Cardiac septum (tissue), 1 donor: ENCODE results near the gene AGT. TPM values are rescaled to one million over a fixed set of nuclear protein-coding genes. Genes with fewer than 3 reads are reported as not detected.
"Not testable (repeated sequence)": the region's sequence is repeated elsewhere in the genome, so short reads cannot be mapped to it uniquely, and the experiment has no call there.

Experiments used
- DNase-seq: peaks from one replicate; pipeline ENCODE4 v3.0.0-alpha.2; 2020; ENCODE audit warnings: low spot score
- intact Hi-C: fragments of 100-400 bp; cut with DNase I; formaldehyde crosslinking; loops from one replicate; pipeline ENCODE4 v1.14.0; 2022
- total RNA-seq: library from RNA; stranded (reverse); fragmentation: NEBNext Ultra II Directional; extraction: Animal tissue kit (Norgen Biotek cat#: 25700); gene quantifications from one replicate; pipeline ENCODE4 v1.2.1, GENCODE V29; 2021
- donor health status: DM: no; HTN: no; CAD: no.

The AGT gene
- total RNA-seq, 1 donor from 2014 or later: 71.0 TPM

DNA sequence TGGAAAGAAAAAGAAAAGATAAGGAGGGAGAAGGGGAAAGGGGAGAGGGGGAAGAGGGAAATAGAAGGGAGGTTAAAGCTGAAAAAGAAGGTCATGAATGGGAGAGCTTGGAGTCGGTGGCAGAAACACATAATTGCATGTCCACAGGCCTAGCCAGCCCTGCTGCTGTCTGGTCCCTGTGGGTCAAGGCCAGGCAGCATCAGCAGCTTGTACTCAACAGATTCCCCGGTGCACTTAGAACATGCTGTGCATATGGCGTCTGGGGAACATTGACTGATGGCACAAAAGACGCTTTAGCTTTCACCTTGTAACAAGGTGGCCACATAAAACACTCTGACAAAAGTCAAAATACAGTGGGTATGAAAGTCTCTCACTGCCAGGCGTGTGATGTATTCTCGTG, 45.7 kb downstream of the AGT start:
- intact Hi-C loops: no loop called here
- DNase-seq: no peak

DNA sequence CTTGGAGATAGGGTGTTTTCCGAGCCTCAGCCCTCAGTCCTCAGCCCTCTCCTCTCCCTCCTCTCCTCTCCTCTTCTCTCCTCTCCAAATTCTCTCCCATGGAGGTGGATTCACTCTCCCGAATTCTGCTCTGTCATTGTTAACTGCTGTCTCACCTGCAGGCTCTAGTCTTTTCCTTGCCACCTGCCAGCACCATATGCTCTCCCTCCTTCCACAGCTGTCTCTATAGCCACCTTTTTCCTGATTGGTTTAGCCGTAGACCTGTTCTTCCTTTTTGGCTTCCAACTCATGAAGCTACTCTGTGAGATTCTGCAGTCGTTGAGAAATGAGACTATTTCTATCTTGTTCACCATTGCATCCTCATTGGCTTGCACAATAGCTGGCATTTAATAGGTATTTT, 51.9 kb downstream of the AGT start:
- no peak for DNase-seq
- intact Hi-C loops: no loop called here

DNA sequence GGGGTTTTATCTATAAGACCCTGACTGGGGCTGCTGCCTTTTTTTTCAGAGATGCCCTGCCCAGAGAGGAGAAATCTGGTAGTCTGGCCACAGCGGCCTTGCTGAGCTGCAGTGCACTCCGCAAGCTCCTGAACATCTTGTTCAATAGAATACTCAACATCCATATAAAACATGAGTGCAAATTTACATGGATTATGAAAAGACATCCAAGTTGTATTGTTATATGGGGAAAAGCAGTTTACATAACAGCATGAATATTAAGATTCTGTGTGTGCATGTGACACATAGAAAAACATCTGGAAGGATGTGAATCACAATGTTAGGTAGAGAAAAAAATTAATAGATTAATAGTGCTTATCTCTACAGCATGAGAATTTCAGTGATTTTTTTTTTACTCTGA, 55.2 kb downstream of the AGT start:
- DNase-seq: no peak
- intact Hi-C loops: no loop called here

DNA sequence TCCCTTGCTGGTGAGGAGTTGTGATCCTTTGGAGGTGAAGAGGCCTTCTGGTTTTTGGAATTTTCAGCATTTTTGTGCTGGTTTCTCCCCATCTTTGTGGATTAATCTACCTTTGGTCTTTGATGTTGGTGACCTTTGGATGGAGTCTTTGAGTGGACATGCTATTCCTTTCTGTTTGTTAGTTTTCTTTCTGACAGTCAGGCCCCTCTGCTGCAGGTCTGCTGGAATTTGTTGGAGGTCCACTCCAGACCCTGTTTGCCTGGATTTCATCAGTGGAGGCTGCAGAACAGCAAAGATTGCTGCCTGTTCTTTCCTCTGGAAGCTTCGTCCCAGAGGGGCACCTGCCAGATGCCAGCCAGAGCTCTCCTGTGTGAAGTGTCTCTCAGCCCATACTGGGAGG, 55.8 kb downstream of the AGT start:
- DNase-seq, intact Hi-C loops: not testable (repeated sequence)

DNA sequence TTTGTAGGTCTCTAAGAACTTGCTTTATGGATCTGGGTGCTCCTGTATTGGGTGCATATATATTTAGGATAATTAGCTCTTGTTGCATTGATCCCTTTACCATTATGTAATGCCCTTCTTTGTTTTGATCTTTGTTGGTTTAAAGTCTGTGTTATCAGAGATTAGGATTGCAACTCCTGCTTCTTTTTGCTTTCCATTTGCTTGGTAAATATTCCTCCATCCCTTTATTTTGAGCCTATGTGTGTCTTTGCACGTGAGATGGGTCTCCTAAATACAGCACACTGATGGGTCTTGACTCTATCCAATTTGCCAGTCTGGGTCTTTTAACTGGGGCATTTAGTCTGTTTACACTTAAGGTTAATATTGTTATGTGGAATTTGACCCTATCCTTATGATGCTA, 57.2 kb downstream of the AGT start:
- intact Hi-C loops, DNase-seq: not testable (repeated sequence)

Other genes with a start within 250 kb of the AGT start
- gene COG2, start 71.6 kb downstream of the AGT start, total RNA-seq: 19.4 TPM
- 0.38 TPM for gene CAPN9, start 33.3 kb upstream of the AGT start, total RNA-seq
- gene C1orf198, start 154.4 kb upstream of the AGT start, total RNA-seq: 73.9 TPM